HCT116 (cell line): ENCODE measurements around the gene XAB2. TPM values are rescaled to one million over a fixed set of nuclear protein-coding genes. Genes with fewer than 3 reads are reported as not detected.

Experiments used
- ATAC-seq: fragments of 200-7000 bp; cut with Tn5 transposase; 2 replicates; pipeline ENCODE4 v1.9.1; 2020; ENCODE audit warnings: mild to moderate bottlenecking, moderate library complexity
- BruUV-seq: library from RNA; stranded (reverse); fragments of 400-500 nt; replicated peaks from 2 replicates; lab custom pipeline; 2021; lab: Mats Ljungman, UMichigan
- CTCF ChIA-PET: fragments of 300-600 bp; sonication (Branson Sonifier 250); formaldehyde crosslinking; loops from one replicate; lab custom pipeline; 2021; ENCODE audit warnings: antibody characterized with exemption; lab: Charles Lee
- POLR2A ChIA-PET: fragments of 300-600, 350-600 bp; sonication (Branson Sonifier 250); formaldehyde crosslinking; loops from one replicate; lab custom pipeline; 2021; ENCODE audit warnings: antibody characterized with exemption; lab: Charles Lee
- RAD21 ChIA-PET, 2 experiments: fragments of 300-600 bp; sonication (Branson Sonifier 250); formaldehyde crosslinking; loops; one replicate each; lab custom pipeline; 2023; ENCODE audit warnings: low total read pairs in 2 of 2; ENCODE audit not compliant: uncharacterized antibody in 2 of 2, unreplicated experiment in 2 of 2, low non-redundant PET in 1 of 2; lab: Charles Lee
- DNase-seq: peaks from one replicate; pipeline ENCODE4 v3.0.0-alpha.2; 2010; ENCODE audit warnings: low read depth, low spot score
- H2AFZ ChIP-seq: fragments of 200-600 bp; shearing (Covaris generic), sonication (generic); 2 replicates; pipeline ENCODE4 v1.6.1; 2017; ENCODE audit warnings: low read depth, mixed run types, mixed read lengths, antibody characterized with exemption, low read length; ENCODE audit not compliant: poor library complexity, severe bottlenecking
- H3K27ac ChIP-seq: 2 replicates; pipeline ENCODE4 v1.5.1; 2012; ENCODE audit warnings: low read depth, low read length
- H3K27me3 ChIP-seq: fragments of 200-600 bp; sonication (generic); 2 replicates; pipeline ENCODE4 v1.6.1; 2016; ENCODE audit warnings: mixed run types, low read length, mixed read lengths; ENCODE audit not compliant: insufficient read depth
- H3K36me3 ChIP-seq, 2 experiments: fragments of 200-500 bp in 1 of 2; fragments of 200-600 bp in 1 of 2; sonication (Bioruptor generic) in 1 of 2; sonication (generic) in 1 of 2; 2 replicates each; pipeline versions ENCODE4 v1.5.1 to v1.6.1; 2014 to 2016; ENCODE audit warnings: low read length in 2 of 2, inconsistent platforms in 1 of 2, mixed read lengths in 1 of 2, mixed run types in 1 of 2; ENCODE audit not compliant: insufficient read depth in 2 of 2, control insufficient read depth in 1 of 2
- H3K4me1 ChIP-seq, 2 experiments: fragments of 200-600 bp in 1 of 2; sonication (generic) in 1 of 2; 2 replicates each; pipeline versions ENCODE4 v1.5.1 to v1.6.1; 2012 to 2017; ENCODE audit warnings: low read length in 2 of 2, inconsistent platforms in 1 of 2, mild to moderate bottlenecking in 1 of 2, mixed read lengths in 1 of 2, mixed run types in 1 of 2, moderate library complexity in 1 of 2; ENCODE audit not compliant: insufficient read depth in 2 of 2, control insufficient read depth in 1 of 2
- H3K4me2 ChIP-seq: fragments of 200-600 bp; sonication (generic); 2 replicates; pipeline ENCODE4 v1.6.1; 2017; ENCODE audit warnings: mixed run types, low read length, mixed read lengths
- H3K4me3 ChIP-seq, 2 experiments: fragments of 200-600 bp in 1 of 2; sonication (generic) in 1 of 2; replicated peaks in 1 of 2; 2 replicates each; pipeline ENCODE4 v1.5.1; 2011 to 2016; ENCODE audit warnings: low read length in 2 of 2, control low read depth in 1 of 2, low read depth in 1 of 2, mild to moderate bottlenecking in 1 of 2, mixed read lengths in 1 of 2, mixed run types in 1 of 2
- H3K79me2 ChIP-seq: fragments of 200-600 bp; sonication (generic); 2 replicates; pipeline ENCODE4 v1.6.1; 2017; ENCODE audit warnings: mild to moderate bottlenecking, mixed run types, low read length, moderate library complexity, mixed read lengths; ENCODE audit not compliant: insufficient read depth
- H3K9ac ChIP-seq: fragments of 200-600 bp; sonication (generic); 2 replicates; pipeline ENCODE4 v1.6.1; 2016; ENCODE audit warnings: low read length, mixed read lengths
- H3K9me2 ChIP-seq: fragments of 200-600 bp; sonication (generic), shearing (Covaris generic); 2 replicates; pipeline ENCODE4 v1.6.1; 2017; ENCODE audit warnings: mixed run types, mild to moderate bottlenecking, moderate library complexity; ENCODE audit not compliant: insufficient read depth
- H3K9me3 ChIP-seq, 2 experiments: fragments of 200-500 bp in 1 of 2; fragments of 200-600 bp in 1 of 2; sonication (Bioruptor generic) in 1 of 2; sonication (generic) in 1 of 2; 2 replicates each; pipeline ENCODE4 v1.6.1; 2014 to 2017; ENCODE audit warnings: low read length in 2 of 2, mixed read lengths in 2 of 2, inconsistent platforms in 1 of 2, low read depth in 1 of 2, mild to moderate bottlenecking in 1 of 2, mixed run types in 1 of 2, moderate library complexity in 1 of 2; ENCODE audit not compliant: control insufficient read depth in 1 of 2, insufficient read depth in 1 of 2
- H4K20me1 ChIP-seq: fragments of 200-600 bp; sonication (generic), shearing (Covaris generic); 2 replicates; pipeline ENCODE4 v1.6.1; 2017; ENCODE audit warnings: mixed run types, mild to moderate bottlenecking, moderate library complexity; ENCODE audit not compliant: insufficient read depth
- FOSL1 ChIP-seq: IDR thresholded peaks from 2 replicates; pipeline ENCODE4 v1.6.1; 2012; ENCODE audit warnings: low read depth
- JUND ChIP-seq: IDR thresholded peaks from 2 replicates; pipeline ENCODE4 v1.6.1; 2012
- MAX ChIP-seq: IDR thresholded peaks from 2 replicates; pipeline ENCODE4 v1.6.1; 2012
- POLR2AphosphoS5 ChIP-seq: IDR thresholded peaks from 2 replicates; pipeline ENCODE4 v1.6.1; 2011; ENCODE audit warnings: mild to moderate bottlenecking, low read depth, low read length, moderate library complexity
- SP1 ChIP-seq: IDR thresholded peaks from 2 replicates; pipeline ENCODE4 v1.6.1; 2012; ENCODE audit warnings: low read depth
- YY1 ChIP-seq: IDR thresholded peaks from 2 replicates; pipeline ENCODE4 v1.6.1; 2011; ENCODE audit warnings: low read length, low read depth, moderate library complexity, mild to moderate bottlenecking; ENCODE audit not compliant: insufficient replicate concordance; ENCODE audit errors: extremely low read depth
- ZBTB33 ChIP-seq: IDR thresholded peaks from 2 replicates; pipeline ENCODE4 v1.6.1; 2011; ENCODE audit warnings: mild to moderate bottlenecking, low read length, moderate library complexity; ENCODE audit not compliant: insufficient replicate concordance; ENCODE audit errors: extremely low read depth
- ZFX ChIP-seq: fragments of 450-650 bp; IDR thresholded peaks from 2 replicates; pipeline ENCODE4 v1.6.1; 2017
- intact Hi-C: fragments of 100-400 bp; cut with micrococcal nuclease; formaldehyde crosslinking; loops from 2 replicates; pipeline ENCODE4 v1.10.0; 2022
- total RNA-seq: library from RNA; stranded (reverse); gene quantifications from one replicate; pipeline ENCODE4 v1.2.1, GENCODE V29; 2021; ENCODE audit not compliant: unreplicated experiment

The XAB2 gene
- total RNA-seq, 1 experiment from 2014 or later = 103 TPM

DNA sequence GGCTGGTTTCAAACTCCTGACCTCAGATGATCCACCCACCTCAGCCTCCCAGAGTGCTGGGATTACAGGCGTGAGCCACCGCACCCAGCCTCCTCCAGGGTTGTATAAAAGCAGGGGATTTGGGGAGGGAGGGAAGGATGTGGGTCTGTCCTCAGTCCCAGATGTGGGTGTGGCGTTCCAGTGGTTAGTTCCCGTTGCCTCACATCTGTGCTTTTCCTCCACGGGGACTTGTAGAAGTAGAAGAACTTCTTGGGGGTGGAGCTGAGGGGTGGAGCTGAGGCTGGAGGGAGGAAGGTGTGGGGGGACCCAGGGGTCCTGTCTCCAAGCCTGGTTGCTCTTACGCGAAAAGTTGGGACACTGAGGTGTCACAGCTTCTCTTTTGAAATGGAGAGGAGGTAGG lies 47.0 kb upstream of the XAB2 start (continued):
- TF ChIP-seq POLR2AphosphoS5 = no peak
- TF ChIP-seq ZFX = no peak
- no peak for TF ChIP-seq MAX
- no peak for TF ChIP-seq FOSL1
- TF ChIP-seq YY1 = no peak
- TF ChIP-seq JUND = no peak
- TF ChIP-seq, all 23 proteins: peak for 0

- POLR2A ChIA-PET = interaction anchor here (0.8 kb wide), 1 partner anchor 179 kb away, joined by 3 read pairs; no protein-coding TSS in a partner anchor
- TF ChIP-seq ZBTB33 (no peak), SP1 (peak; percentile 38; the same call in 1 of the 2 replicates)
- intact Hi-C loops = no loop called here
- Histone ChIP-seq H3K36me3 (no peaks in the 10 kb centered on the region), H3K9me3 (peaks cover 0 to 3% of the 10 kb centered on the region in 2 experiments; a peak in 1 of 4 replicates), H3K9me2 (no peaks in the 10 kb centered on the region), H3K9ac (no peak overlapping the region), H3K4me2 (peak overlapping the region; percentile 44), H4K20me1 (no peaks in the 10 kb centered on the region), H3K4me3 (no peak overlapping the region), H3K79me2 (no peaks in the 10 kb centered on the region), H3K4me1 (peaks cover 3 to 11% of the 10 kb centered on the region in 2 experiments; a peak in 3 of 4 replicates), H3K27me3 (no peaks in the 10 kb centered on the region), H2AFZ (peak overlapping the region; percentile 71), H3K27ac (no peak overlapping the region)
- DNase-seq = peak; percentile 72
- ATAC-seq = peak; percentile 99
- CTCF ChIA-PET = interaction anchor here (1.5 kb wide), 1 partner anchor 106 kb away, joined by 8 read pairs; no protein-coding TSS in a partner anchor
- BruUV-seq = no TSS peak
- RAD21 ChIA-PET = interaction anchor here in 1 of 2 experiments (0.7 kb wide), 1 partner anchor 106 kb away, joined by 3 read pairs; no protein-coding TSS in a partner anchor
These were observed 45.0 kb upstream of the XAB2 start for GRCh38 chr19:7674010-7675005.
